ENCODE data around the gene SBF2.

DNA sequence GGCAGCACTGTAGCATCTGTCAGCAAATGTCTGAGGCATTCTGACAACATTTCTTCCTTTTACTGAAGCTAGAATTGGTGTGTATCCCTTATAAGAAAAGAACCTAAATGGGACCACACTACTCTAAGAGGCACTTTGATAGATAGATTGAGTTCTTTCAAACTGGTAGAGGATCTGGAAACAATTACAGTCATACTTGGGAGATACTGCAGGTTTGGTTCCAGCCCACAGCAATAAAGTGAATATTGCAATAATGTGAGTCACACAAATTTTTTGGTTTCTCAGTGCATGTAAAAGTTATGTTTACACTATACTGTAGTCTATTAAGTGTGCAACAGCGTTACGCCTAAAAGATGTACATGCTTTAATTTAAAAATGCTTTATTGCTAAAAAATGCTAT, 96.9 kb downstream of the SBF2 start:
- TF ChIP-seq SETDB1 (CRISPR knock-in tag; IDR thresholded peaks at IDR 0.05; ENCODE audit: borderline replicate concordance), result no peak
- TF ChIP-seq ZBTB7B (CRISPR knock-in tag; IDR thresholded peaks at IDR 0.05), result no peak
- TF ChIP-seq, protein P1, sequence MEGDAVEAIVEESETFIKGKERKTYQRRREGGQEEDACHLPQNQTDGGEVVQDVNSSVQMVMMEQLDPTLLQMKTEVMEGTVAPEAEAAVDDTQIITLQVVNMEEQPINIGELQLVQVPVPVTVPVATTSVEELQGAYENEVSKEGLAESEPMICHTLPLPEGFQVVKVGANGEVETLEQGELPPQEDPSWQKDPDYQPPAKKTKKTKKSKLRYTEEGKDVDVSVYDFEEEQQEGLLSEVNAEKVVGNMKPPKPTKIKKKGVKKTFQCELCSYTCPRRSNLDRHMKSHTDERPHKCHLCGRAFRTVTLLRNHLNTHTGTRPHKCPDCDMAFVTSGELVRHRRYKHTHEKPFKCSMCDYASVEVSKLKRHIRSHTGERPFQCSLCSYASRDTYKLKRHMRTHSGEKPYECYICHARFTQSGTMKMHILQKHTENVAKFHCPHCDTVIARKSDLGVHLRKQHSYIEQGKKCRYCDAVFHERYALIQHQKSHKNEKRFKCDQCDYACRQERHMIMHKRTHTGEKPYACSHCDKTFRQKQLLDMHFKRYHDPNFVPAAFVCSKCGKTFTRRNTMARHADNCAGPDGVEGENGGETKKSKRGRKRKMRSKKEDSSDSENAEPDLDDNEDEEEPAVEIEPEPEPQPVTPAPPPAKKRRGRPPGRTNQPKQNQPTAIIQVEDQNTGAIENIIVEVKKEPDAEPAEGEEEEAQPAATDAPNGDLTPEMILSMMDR (CRISPR knock-in tag; IDR thresholded peaks at IDR 0.05), result no peak
- TF ChIP-seq, protein P2, sequence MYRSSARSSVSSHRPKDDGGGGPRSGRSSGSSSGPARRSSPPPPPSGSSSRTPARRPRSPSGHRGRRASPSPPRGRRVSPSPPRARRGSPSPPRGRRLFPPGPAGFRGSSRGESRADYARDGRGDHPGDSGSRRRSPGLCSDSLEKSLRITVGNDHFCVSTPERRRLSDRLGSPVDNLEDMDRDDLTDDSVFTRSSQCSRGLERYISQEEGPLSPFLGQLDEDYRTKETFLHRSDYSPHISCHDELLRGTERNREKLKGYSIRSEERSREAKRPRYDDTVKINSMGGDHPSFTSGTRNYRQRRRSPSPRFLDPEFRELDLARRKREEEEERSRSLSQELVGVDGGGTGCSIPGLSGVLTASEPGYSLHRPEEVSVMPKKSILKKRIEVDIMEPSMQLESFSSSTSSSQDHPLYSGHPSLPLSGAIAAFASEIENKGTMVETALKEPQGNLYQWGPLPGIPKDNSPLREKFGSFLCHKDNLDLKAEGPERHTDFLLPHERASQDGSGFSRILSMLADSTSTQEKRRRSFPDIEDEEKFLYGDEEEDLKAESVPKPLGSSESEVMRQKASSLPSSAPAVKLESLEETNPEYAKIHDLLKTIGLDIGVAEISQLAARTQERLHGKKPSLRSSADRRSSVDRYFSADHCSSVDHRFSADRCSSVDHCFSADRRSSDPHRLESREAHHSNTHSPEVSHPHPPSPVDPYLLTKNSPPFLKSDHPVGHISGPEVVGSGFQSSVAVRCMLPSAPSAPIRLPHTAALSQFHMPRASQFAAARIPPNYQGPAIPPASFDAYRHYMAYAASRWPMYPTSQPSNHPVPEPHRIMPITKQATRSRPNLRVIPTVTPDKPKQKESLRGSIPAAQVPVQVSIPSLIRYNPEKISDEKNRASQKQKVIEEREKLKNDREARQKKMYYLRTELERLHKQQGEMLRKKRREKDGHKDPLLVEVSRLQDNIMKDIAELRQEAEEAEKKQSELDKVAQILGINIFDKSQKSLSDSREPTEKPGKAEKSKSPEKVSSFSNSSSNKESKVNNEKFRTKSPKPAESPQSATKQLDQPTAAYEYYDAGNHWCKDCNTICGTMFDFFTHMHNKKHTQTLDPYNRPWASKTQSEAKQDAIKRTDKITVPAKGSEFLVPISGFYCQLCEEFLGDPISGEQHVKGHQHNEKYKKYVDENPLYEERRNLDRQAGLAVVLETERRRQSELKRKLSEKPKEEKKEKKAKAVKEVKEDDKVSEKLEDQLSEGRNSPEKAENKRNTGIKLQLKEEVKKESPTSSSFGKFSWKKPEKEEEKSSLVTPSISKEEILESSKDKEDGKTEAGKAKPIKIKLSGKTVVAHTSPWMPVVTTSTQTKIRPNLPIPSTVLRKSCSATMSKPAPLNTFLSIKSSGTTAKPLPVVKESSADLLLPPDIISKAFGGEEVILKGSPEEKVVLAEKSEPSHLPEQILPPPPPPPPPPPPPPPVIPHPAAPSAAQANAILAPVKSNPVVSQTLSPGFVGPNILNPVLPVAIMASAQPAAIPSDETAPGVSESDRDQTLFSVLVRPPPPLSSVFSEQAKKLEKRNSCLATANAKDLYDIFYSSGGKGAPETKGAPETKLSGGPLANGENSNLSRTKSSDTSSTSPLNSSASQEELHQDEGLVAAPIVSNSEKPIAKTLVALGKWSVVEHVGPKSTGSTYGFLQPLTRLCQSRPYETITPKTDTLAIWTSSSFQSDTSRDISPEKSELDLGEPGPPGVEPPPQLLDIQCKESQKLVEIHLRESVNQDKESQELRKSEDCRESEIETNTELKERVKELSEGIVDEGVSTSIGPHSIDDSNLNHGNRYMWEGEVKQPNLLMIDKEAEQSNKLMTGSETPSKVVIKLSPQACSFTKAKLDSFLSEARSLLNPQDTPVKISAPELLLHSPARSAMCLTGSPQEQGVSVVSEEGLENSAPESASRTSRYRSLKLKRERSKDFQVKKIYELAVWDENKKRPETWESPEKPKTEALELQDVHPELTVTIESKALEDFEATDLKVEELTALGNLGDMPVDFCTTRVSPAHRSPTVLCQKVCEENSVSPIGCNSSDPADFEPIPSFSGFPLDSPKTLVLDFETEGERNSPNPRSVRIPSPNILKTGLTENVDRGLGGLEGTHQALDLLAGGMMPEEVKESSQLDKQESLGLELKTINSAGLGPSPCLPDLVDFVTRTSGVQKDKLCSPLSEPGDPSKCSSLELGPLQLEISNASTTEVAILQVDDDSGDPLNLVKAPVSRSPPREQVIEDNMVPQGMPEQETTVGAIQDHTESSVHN (CRISPR knock-in tag; IDR thresholded peaks at IDR 0.05), result no peak
- TF ChIP-seq, protein P3, sequence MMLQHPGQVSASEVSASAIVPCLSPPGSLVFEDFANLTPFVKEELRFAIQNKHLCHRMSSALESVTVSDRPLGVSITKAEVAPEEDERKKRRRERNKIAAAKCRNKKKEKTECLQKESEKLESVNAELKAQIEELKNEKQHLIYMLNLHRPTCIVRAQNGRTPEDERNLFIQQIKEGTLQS (CRISPR knock-in tag; IDR thresholded peaks at IDR 0.05), result no peak
- no peak for TF ChIP-seq ERF (CRISPR knock-in tag; IDR thresholded peaks at IDR 0.05)
- no peak for TF ChIP-seq CHD2 (IDR thresholded peaks at IDR 0.05; ENCODE audit: low read depth, low read length)
- TF ChIP-seq CEBPB (IDR thresholded peaks at IDR 0.05; ENCODE audit: borderline replicate concordance, low read depth, low read length), result no peak
- no peak for TF ChIP-seq ARHGAP35 (CRISPR knock-in tag; IDR thresholded peaks at IDR 0.05; ENCODE audit: borderline replicate concordance)
- no peak for TF ChIP-seq EHMT2 (IDR thresholded peaks at IDR 0.05; ENCODE audit: borderline replicate concordance, low read depth, low read length)
- no peak for TF ChIP-seq ZNF354B (CRISPR knock-in tag; IDR thresholded peaks at IDR 0.05)
- TF ChIP-seq, protein P4, sequence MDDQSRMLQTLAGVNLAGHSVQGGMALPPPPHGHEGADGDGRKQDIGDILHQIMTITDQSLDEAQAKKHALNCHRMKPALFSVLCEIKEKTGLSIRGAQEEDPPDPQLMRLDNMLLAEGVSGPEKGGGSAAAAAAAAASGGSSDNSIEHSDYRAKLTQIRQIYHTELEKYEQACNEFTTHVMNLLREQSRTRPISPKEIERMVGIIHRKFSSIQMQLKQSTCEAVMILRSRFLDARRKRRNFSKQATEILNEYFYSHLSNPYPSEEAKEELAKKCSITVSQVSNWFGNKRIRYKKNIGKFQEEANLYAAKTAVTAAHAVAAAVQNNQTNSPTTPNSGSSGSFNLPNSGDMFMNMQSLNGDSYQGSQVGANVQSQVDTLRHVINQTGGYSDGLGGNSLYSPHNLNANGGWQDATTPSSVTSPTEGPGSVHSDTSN (CRISPR knock-in tag; IDR thresholded peaks at IDR 0.05; ENCODE audit: borderline replicate concordance), result no peak
- TF ChIP-seq, protein P5, sequence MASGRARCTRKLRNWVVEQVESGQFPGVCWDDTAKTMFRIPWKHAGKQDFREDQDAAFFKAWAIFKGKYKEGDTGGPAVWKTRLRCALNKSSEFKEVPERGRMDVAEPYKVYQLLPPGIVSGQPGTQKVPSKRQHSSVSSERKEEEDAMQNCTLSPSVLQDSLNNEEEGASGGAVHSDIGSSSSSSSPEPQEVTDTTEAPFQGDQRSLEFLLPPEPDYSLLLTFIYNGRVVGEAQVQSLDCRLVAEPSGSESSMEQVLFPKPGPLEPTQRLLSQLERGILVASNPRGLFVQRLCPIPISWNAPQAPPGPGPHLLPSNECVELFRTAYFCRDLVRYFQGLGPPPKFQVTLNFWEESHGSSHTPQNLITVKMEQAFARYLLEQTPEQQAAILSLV (CRISPR knock-in tag; IDR thresholded peaks at IDR 0.05; ENCODE audit: borderline replicate concordance), result no peak
